ENCODE measurements around the gene NFIA. TPM values are rescaled to one million over a fixed set of nuclear protein-coding genes. Genes with fewer than 3 reads are reported as not detected.

Gene NFIA
- total and polyA plus RNA-seq, 2 donors (not counting 1 experiment from before 2014, with no cell fraction given): 5.4 to 11.0 TPM

DNA sequence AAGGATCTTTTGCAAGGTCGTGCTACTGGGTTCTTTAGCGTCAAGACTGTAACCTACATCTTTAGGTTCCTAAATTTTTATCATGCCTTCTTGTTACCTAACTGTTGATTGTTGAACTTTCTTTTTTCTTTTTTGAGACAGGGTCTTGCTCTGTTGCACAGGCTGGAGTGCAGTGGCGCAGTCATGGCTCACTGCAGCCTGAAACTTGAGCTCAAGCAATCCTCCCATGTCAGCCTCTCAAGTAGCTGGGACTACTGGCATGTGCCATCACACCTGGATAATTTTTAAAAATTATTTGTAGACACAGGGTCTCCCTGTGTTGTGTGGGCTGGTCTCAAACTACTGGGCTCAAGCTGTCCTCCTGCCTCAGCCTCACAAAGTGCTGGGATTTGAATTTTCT, 52.9 kb downstream of the NFIA start:
- no peaks in the 10 kb centered on the region for H3K36me3 ChIP-seq (ENCODE audit: control insufficient read depth, insufficient read depth, low read length)
- TF ChIP-seq EZH2 (IDR thresholded peaks at IDR 0.05; ENCODE audit: low read length, missing control alignments): no peak
- TF ChIP-seq, protein P1, sequence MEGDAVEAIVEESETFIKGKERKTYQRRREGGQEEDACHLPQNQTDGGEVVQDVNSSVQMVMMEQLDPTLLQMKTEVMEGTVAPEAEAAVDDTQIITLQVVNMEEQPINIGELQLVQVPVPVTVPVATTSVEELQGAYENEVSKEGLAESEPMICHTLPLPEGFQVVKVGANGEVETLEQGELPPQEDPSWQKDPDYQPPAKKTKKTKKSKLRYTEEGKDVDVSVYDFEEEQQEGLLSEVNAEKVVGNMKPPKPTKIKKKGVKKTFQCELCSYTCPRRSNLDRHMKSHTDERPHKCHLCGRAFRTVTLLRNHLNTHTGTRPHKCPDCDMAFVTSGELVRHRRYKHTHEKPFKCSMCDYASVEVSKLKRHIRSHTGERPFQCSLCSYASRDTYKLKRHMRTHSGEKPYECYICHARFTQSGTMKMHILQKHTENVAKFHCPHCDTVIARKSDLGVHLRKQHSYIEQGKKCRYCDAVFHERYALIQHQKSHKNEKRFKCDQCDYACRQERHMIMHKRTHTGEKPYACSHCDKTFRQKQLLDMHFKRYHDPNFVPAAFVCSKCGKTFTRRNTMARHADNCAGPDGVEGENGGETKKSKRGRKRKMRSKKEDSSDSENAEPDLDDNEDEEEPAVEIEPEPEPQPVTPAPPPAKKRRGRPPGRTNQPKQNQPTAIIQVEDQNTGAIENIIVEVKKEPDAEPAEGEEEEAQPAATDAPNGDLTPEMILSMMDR (conservative IDR thresholded peaks at IDR 0.05 in 1 of 2, IDR thresholded peaks at IDR 0.05 in 1 of 2; ENCODE audit: low read depth in 1 of 2, low read length in 2 of 2): no peak
- no peaks in the 10 kb centered on the region for H3K79me2 ChIP-seq (ENCODE audit: control insufficient read depth, insufficient read depth, low read length)
- H3K4me3 ChIP-seq (replicated peaks in 1 of 4; ENCODE audit: control extremely low read depth in 1 of 4, insufficient read depth in 1 of 4, low read depth in 3 of 4, low read length in 4 of 4): no peak overlapping the region
- no peaks in the 10 kb centered on the region for H3K9me3 ChIP-seq (ENCODE audit: control insufficient read depth, insufficient read depth, low read depth, low read length)
- no peak overlapping the region for H2AFZ ChIP-seq (ENCODE audit: low read length)
- no peak overlapping the region for H3K9ac ChIP-seq (ENCODE audit: insufficient read depth, low read length)
- H4K20me1 ChIP-seq (ENCODE audit: control insufficient read depth, extremely low read depth, insufficient read depth, low read length): no peaks in the 10 kb centered on the region
- H3K4me1 ChIP-seq (ENCODE audit: control insufficient read depth, extremely low read depth, insufficient read depth, low read length): peaks cover 2% of the 10 kb centered on the region
- H3K4me2 ChIP-seq (ENCODE audit: extremely low read depth, insufficient read depth, low read length): no peak overlapping the region
- DNase-seq (ENCODE audit: low read depth in 2 of 2): no peak
- no peaks in the 10 kb centered on the region for H3K27me3 ChIP-seq (ENCODE audit: control insufficient read depth, insufficient read depth, low read length)
- H3K27ac ChIP-seq (ENCODE audit: insufficient read depth, low read length): no peak overlapping the region

- Histone ChIP-seq H3K4me1 (ENCODE audit: control insufficient read depth, extremely low read depth, insufficient read depth, low read length) (peaks cover 15% of the 10 kb centered on the region), H3K9ac (ENCODE audit: insufficient read depth, low read length) (no peak overlapping the region), H3K27ac (ENCODE audit: insufficient read depth, low read length) (no peak overlapping the region), H2AFZ (ENCODE audit: low read length) (no peak overlapping the region), H3K79me2 (ENCODE audit: control insufficient read depth, insufficient read depth, low read length) (no peaks in the 10 kb centered on the region), H3K9me3 (ENCODE audit: control insufficient read depth, insufficient read depth, low read depth, low read length) (no peaks in the 10 kb centered on the region), H3K36me3 (ENCODE audit: control insufficient read depth, insufficient read depth, low read length) (no peaks in the 10 kb centered on the region), H3K27me3 (ENCODE audit: control insufficient read depth, insufficient read depth, low read length) (no peaks in the 10 kb centered on the region), H3K4me3 (replicated peaks in 1 of 4; ENCODE audit: control extremely low read depth in 1 of 4, insufficient read depth in 1 of 4, low read depth in 3 of 4, low read length in 4 of 4) (no peak overlapping the region), H4K20me1 (ENCODE audit: control insufficient read depth, extremely low read depth, insufficient read depth, low read length) (no peaks in the 10 kb centered on the region), H3K4me2 (ENCODE audit: extremely low read depth, insufficient read depth, low read length) (no peak overlapping the region)
- no peak for DNase-seq (ENCODE audit: low read depth in 2 of 2)
- TF ChIP-seq, protein P1 (conservative IDR thresholded peaks at IDR 0.05 in 1 of 2, IDR thresholded peaks at IDR 0.05 in 1 of 2; ENCODE audit: low read depth in 1 of 2, low read length in 2 of 2): no peak
These were observed 55.9 kb downstream of the NFIA start for GRCh38 chr1:61138305-61138704.

DNA sequence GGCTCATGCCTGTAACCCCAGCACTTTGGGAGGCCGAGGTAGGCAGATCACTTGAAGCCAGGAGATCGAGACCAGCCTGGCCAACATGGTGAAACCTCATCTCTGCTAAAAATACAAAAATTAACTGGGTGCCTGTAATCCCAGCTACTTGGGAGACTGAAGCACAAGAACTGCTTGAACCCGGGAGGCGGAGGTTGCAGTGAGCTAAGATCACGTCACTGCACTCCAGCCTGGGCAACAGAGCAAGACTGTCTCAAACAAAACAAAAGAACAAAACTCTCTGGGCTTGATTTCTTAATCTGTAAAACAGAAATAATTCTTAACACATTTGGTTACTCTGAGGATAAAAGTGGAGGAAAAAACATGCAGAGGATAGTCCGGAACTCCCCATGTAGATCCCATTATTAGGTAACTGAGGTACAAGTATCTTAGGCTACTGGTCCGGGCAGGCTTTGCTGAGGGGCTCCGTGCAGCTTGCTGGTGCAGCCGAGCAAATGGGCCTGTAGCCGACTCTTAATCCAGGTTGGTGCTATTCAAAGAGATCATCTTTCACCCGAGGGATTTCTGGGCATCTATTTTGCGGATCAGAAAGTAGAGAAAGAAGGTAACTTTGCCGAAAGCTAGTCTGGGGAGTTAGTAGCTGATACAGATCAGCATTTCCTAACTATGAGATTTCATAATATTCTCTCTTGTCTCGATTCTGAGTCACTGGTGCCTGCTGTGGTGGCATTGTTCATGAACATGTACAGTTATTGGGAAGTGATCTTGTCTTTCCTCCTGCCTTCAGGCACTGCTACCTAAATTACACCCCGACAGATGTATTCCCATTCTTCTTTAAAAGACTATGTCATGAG, 56.8 kb downstream of the NFIA start:
- peak; percentile 39 to 45 for DNase-seq (ENCODE audit: low read depth in 2 of 2)
- Histone ChIP-seq H3K4me3 (replicated peaks in 1 of 4; ENCODE audit: control extremely low read depth in 1 of 4, insufficient read depth in 1 of 4, low read depth in 3 of 4, low read length in 4 of 4) (no peak overlapping the region), H4K20me1 (ENCODE audit: control insufficient read depth, extremely low read depth, insufficient read depth, low read length) (no peaks in the 10 kb centered on the region), H3K79me2 (ENCODE audit: control insufficient read depth, insufficient read depth, low read length) (no peaks in the 10 kb centered on the region), H3K27ac (ENCODE audit: insufficient read depth, low read length) (no peak overlapping the region), H3K27me3 (ENCODE audit: control insufficient read depth, insufficient read depth, low read length) (no peaks in the 10 kb centered on the region), H2AFZ (ENCODE audit: low read length) (no peak overlapping the region), H3K4me1 (ENCODE audit: control insufficient read depth, extremely low read depth, insufficient read depth, low read length) (peaks cover 15% of the 10 kb centered on the region), H3K9me3 (ENCODE audit: control insufficient read depth, insufficient read depth, low read depth, low read length) (no peaks in the 10 kb centered on the region), H3K4me2 (ENCODE audit: extremely low read depth, insufficient read depth, low read length) (no peak overlapping the region), H3K36me3 (ENCODE audit: control insufficient read depth, insufficient read depth, low read length) (no peaks in the 10 kb centered on the region), H3K9ac (ENCODE audit: insufficient read depth, low read length) (no peak overlapping the region)
- TF ChIP-seq EZH2 (IDR thresholded peaks at IDR 0.05; ENCODE audit: low read length, missing control alignments): no peak
- TF ChIP-seq, protein P1 (conservative IDR thresholded peaks at IDR 0.05 in 1 of 2, IDR thresholded peaks at IDR 0.05 in 1 of 2; ENCODE audit: low read depth in 1 of 2, low read length in 2 of 2): no peak

Measured in fibroblast of lung (primary cell).